Muscle of back (tissue), 11 donors: ENCODE data around the gene FIGNL2. TPM values are rescaled to one million over a fixed set of nuclear protein-coding genes. Genes with fewer than 3 reads are reported as not detected.

Source experiments
- DNase-seq, 3 donors: peaks; one replicate each; pipeline versions ENCODE4 v3.0.0 to v3.0.0-alpha.2; 2013
- polyA plus RNA-seq, 10 donors: library from polyadenylated mRNA; unstranded; fragments of 120-200 nt; gene quantifications; one replicate each; pipeline ENCODE4 v1.2.1, GENCODE V29; 2013; ENCODE audit not compliant: insufficient read length in 10 of 10

FIGNL2 gene
- polyA plus RNA-seq, 10 donors = 0.41 to 1.4 (median 0.86) TPM

DNA sequence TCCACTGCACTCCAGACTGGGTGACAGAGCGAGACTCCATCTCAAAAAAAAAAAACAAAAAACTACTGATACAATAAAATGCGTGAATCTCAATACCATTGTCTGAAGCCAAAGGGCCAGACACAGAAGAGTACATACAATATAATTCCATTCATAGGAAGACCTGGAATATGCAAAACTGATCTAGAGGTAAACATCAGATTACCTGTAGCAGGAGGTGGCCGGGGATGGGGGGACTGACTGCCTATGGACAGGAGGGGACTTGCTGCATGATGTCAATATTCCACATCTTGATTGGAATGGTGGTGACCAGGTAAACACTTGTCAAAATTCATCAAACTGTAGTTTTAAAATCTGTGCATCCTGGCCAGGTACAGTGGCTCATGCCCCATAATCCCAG, 12.5 kb upstream of the FIGNL2 start:
- DNase-seq = no peak

DNA sequence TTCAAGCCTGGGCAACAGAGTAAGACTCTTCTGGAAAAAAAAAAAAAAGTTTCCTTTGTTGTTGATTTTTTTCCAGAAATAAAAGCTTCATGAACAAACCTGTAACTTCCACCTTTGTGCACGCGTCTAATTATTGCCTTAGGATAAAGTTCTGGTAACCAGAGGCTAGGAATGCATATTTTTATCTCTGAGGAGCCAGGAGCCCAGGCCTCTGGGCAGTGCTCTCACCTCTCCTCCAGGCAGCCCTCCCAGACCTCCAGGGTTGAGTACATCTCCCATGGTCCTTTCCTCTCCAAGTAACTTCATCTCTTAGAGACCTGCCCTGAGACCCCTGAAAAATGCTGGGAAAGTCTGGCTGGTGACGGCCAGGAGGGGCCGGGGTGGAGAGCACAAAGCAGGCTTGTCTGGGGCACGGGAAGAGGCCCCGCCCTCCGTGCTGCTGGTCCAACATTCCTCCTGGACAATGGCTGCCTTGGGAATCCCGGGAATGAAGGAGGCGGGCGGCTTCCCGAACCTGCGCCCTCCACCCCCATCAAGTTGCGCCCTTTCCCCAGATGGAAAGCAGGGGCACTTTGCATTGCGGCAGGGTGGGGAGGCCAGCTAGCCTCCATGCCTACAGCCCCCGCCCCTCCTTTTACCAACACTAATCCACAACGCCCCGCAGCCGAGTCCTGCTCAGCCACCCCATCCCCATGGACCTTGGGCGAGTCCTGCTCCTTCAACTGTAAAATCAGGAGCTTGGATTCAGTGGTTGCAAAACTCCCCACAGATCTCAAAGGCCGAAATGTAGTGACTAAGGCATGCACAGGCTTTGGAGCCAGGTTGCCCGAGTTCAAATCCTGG, 7.3 kb upstream of the FIGNL2 start:
- DNase-seq = peak in 1 of 3 donors; percentile 78

DNA sequence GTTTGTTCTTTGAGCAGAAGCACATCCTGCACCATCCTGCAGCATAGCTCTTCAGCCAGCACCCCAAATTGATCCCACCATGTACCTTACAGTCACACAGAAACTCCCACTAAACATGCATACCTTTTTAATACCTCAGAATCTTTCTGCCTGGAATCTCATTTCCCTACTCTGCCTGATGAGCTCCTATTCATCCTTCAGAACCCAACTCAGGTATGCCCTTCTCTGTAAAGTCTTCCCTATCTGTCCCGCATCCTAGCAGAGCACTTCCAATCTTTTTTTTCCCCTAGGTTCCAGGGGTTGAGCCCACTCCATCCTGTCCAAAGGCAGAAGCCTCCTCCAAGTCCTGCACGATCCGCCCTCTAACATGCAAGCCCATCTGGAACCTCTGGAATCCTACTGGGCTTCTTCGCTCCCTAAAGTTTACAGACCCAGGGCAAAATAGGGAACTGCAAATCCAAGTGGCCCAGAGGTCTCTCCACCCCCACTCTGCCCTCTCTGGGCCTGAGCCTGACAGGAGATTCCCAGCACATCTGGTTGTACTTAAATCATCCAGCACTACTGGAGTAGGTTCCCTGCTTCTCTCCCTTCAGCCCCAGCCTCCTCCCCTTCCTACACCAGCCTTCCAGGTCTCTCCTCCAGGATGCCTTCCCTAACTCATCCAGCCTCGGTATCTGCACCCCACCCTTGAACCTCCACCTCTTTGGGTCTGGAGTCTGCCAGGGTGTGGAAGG, 4.1 kb upstream of the FIGNL2 start:
- DNase-seq = no peak

DNA sequence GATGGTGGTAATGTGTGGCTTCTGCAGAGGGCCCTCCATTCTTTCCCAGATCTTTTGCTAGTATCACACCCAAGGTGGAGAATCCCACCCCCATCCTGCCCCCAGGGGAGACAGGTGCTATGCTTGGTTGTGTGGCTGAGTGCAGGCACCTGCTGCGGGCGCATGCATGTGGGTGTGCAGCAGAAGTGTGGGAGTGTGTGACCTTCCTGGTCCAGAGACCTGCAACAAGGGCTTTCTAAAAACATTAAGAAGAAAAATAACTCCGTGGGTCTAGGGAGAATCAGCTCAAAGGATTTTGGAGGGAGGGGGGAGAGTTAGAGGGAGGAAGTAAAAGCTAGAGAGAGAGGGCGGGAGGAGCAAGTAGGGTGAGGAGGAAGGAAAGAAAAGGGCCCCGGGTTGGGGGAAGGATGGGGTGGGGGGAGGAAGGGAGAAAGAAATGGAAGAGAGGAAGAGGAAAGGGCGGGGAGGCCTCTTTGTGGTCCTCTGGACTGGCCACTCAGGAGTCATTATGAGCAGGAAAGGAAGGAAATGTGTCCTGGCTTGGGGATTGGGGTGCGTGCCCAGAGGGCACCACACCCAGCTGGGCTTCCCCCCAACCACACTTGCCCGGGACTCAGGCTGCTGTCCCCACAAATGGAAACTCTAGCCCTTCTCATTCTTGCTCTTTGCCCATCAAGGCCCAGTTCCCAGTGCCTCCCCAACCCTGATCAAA, 3.1 kb upstream of the FIGNL2 start:
- DNase-seq = no peak

DNA sequence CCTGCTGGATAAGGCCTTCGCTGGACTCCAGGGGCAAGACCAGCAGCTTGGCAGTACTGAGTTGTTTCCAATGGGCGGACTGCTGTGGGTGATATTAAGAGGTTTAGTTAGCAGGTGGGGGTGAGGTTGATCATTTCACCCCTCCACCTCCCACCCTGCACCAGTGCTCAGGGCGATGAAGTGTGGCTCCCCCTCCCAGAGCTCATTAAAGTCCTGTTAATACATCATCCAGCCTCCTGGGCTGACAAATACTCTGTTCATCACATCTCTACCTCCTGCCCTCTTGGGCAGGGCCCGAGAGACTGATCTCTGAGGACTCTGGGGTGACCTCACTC, 2.4 kb upstream of the FIGNL2 start:
- DNase-seq = no peak

DNA sequence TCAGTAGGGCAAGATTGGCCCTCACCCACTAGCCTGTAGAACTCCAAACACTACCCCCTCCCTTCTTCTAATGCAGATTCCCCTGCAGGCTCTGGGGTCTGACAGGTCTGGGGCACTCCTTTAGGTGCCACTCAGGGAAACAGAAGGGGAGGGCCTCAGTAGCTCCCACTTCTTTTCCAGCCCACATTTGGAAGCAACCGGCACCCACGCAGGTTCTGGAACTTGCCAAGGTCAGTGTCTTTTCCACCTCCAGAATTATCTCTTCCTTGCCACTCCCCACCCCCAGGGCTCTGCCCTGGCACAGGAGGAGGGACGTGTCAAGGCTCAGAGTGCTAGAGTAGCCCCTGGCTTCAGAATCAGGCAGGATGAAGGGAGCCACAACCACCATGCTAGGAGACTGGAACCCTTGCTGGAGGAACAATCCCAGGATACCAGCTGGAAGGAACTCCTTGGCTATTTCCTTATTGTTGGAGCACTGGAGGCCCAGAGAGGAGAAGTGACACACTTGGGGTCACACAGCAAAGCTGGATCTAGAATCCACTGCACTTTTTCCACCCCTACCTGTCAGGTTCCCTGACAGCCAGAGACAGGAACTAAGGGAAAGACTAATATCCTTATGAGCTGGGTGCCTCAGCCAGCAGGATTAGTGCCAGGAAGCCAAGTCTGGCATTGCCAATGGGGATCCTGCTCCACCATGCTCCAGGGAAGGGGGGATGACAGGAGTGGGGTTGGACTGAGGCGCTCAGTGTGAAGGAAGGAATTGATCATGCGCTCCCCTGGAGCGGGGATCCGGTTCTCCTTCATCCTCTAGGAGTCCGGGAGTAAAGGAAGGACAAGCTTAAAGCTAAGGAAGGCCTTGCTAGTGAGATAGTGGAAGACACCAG, 1.8 kb upstream of the FIGNL2 start:
- no peak for DNase-seq

DNA sequence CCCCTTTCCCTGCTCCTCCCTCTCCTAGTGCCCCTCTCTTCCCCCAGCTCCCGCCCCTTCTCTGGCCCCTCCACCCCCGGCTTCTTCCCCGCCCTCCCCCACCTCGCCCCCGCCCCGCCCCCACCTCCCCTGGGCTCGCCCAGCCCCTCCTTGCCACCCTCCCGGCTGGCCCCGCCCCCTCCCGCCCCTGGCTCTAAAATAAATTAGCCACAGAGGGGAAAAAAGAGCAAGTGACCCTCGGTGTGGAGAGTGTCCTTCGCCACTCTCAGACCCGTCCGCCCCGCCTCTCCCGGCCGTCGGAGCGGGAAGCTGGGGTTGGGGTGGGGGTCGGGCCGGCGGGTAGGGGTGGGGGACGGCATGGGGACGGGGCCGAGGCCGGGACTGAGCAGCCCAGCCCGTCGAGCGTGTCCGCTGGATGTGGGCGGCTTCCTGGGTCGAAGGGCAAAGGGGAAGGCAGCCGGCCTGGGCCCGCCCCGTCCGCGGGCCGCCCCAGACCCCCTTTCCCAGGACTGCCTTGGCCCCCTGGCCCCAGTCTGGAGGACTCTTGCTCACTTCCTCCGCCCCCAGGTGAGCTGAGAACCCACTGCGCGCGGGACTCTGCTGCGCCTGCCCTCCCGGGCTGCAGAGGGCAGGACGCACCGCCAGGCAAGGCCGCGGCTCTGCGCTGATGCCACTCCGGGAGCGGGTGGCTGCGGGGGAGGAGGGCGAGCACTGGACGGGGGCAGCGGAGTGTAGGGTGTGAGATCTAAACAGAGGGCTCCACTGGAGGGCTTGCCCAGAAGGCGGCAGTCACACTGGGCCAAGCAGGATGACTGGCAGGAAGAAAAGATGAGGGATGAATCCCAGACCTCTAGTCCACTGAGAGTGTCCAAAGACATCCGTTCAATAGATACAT, 570 bp upstream of the FIGNL2 start:
- no peak for DNase-seq

DNA sequence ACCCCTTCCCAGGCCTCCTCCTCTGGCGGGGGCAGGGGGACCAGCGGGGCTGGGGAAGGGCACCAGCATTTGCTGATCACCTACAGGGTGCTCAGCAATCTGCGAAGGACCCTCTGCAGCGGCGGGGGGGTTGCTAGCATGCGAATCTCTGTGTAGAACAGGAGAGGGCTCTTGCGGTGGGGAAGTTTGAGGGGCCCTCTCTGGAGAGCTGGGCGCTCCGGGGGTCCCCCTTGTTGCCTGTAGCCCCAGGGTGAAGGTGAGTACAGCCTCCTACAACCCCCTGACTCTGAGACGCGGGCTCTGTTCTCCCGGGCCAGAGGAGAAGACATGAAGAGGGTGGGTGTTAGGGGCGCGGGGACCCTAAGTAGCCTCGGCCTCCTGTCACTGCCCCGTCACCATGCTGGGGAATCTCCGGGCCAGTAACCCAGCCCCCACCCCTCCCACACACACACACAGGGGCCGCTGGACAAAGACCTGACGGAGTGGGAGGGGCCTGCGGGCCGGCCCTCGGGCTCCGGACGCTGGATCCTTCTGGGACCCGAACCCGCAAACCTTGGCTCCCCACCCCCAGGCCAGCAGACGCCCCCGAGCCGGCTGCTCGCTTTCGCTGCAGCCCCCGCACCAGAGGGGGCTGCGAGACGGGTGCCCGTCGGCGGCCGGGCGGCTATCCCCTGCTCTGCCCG, 734 bp downstream of the FIGNL2 start:
- peak in 1 of 3 donors; percentile 65 for DNase-seq

DNA sequence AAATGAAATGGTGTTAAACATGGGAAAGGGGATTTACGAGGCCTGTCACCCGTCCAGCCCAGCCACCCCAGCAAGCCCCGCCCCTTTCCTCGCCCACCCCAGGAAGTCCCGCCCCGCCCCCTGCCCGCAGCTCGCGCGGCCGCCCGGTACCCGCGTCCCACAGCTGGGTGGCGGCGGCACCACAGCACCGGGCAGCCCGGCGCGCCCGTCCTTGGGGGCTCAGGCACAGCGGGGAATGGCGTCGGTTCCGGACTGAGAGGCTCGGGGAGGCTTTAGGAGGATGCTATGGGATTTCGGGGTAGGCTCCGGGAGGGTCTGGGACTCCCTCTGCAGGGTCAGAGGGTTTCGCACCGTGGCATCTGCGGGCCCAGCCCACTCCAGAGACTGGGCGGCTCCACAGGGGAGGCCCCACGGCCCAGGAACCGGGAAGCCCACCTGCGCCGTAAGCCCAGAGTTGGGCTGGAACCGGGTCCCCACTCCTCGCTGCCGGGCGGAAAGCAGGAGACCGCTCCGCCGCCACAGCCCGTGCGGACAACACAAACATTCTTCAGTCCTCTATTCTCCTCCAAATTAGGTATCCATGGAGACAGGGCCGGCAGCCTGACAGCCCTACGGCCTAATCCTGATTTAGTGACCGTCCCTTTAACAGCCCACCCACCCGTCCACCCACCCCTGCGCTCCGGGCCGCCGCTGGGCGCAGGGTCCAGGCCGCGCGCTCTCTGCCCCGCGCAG, 1.4 kb downstream of the FIGNL2 start:
- DNase-seq = peak in 1 of 3 donors; percentile 76

DNA sequence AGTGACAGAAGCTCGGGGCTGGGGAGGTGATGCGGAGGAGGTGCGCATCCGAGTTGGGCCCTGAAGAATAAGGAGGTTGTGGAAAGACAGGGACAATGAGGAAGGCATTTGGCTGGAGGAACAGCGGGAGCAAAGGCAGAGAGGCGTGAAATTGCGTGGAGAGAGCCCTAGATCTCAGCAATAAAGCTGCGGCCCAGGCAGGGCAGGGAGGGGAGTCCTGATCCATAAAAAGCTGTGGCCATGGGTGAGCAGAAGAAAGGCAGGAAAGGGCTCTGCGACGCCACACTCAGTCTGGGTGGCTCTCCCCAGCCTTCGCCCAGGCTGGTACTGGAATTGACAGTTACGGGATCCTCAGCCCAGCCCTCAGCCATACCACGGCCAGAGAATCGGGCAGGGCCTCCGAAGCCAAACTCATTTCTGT, 2.2 kb downstream of the FIGNL2 start:
- no peak for DNase-seq

DNA sequence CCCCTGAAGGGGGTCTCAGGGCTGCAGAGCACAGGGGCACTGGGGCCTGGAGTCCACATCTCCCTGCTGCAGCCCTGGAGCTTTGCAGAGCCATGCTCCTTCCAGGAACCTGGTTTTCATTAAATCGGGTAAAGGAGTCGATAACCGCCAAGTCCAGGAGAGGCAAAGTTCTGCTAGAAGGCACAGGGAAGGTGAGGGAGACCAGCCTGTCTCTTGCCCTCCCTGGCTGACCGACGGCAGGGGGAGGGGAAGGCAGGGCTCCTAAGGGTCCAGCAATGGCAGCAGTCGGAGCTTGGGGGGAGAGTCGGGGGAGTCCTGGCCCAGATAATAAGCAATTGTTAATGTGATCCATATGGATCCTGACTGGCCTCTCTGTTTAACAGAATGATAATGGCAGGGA, 3.0 kb downstream of the FIGNL2 start:
- DNase-seq = no peak

DNA sequence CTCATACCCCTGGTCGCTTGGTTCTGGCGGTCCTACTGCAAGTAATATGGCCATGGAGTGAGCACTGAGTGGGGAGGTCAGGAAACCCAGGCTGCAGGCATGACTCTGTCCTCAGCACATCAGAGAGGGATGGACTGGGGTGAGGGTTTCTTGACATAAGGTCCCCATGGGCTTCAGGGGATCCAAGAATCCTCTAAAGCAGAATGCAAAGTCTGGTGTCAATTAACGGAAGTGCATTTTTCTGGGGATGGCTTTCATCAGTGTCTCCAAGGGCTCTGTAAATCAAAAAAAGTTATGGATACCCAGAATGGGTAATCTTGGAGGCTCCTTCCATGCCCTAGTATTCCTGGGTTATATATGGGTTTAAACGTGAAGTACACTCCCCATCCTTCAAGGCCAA, 3.7 kb downstream of the FIGNL2 start:
- DNase-seq = no peak

DNA sequence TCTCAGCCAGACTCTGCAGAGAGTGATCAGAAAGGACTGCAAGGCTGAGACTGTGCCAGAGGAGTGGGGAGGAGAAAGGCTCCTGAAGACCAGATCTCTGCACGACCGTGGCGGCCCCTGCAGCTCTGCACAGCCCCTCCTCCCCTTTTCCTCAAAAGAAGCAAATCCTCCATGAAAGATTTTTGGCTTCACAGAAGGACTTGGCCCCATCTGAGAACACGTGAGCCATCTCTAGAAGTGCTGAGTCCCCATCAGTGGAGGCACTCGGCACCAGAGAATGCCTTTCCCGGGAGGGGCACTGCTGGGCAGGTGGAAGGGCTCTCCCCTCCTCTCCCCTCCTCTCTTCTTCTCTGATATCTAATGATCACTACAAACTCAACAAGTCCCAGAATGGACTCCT, 6.8 kb downstream of the FIGNL2 start:
- no peak for DNase-seq

DNA sequence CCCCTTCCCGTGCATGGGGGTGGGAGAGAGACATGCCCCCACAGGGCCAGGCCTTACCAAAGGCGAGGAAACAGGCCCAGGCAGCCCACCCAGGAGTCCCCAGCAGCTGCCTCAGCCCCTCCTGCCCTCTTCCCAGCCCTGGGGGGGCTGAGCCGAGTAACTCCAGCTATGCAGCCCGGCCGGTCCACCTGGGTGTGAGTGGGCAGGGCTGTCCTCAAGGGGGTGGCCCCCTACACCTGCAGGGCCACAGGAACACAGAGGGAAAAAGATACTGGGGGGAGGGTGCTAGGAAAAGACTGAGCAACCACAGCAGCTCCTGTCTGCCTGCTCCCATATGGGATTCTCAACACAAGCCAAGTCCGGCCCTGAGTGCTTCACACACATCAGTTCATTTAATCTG, 7.6 kb downstream of the FIGNL2 start:
- DNase-seq = no peak

DNA sequence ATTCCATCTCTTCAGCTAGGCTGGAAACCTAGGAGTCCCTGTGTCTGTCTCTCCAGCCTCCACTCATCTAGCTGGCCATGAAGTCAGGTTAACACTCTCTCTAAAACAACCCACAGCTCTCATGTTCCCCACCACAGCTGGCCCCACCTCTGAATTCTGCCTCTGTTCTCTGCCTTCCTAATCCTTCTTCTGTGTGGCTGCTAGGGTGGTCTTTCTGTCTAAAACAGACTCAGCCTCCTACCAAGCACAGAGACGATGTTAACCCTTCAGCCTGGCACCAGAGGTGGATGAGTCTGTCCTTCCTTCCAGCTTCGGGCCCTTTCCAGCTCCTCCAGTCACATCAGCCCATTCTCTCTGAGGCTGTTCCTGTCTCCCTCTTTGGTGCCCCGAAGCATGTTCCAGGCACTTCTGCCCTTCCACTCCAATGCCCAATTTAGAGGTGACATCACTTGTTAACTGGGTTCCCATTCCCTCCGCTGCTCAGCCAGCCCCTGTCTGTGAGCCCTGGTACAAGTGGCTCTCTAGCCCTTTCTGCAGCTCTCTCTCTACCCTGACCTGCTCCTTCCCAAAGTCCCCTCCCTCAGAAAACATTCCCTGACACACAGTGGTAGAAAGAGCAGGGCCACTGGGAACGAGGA, 9.1 kb downstream of the FIGNL2 start:
- no peak for DNase-seq

DNA sequence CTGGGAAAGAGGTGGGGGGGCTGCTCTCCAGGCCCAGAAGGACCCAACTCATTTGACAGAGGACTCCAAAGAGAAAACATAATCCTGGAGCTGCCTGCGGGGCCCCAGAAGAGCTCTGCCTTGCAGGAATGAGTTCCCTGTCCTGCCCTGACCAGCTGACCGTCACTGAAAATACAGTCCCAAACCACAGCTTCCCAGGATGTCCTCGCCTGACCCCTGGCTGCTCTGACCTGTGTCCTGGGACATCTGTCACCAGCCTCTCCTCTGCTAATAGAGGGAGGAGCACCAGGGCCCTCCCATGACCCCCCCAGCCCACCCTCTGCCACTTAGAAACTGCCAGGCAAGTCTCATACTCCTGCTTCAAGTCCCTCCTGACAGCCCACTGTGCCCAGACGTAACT, 9.8 kb downstream of the FIGNL2 start:
- DNase-seq = no peak

DNA sequence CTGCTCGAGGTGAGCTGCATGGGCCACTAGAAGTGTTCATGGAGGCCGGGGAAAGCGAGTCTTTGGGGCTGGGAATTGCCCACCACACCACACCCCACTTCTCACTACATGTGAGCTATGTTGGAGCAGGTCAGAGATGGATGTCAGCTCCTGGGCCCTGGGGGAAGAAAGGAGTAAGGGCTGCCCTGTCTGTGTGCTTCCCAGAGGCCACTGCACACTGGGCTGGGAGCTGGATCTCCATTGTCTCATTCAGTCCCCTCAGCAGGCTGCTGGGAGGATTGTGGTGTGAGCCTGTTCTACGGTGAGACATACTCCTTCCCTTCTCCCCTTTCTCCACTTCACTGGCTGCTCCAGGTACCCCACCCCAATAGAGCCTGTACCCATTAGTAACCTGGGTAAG, 10.5 kb downstream of the FIGNL2 start:
- DNase-seq = no peak

DNA sequence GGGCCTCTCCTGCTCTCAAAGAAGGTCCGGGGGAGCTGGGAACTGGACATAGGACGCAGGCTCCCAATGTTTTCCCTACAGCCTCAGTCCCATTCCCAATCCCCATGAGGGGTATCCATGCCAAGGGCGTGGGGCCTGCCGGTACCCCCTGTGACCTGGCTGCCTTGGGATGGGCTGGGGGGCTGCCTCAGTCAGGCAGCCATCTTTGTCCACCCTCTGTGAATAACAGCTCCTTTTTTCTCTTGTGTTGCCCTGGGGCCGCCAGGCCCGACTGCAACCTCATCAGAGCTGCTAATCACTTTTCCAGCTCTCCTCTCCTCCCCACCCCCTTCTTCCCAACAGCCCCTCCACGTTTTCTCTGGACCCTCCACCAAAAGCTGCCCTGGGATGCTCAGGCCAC, 11.2 kb downstream of the FIGNL2 start:
- DNase-seq = no peak

DNA sequence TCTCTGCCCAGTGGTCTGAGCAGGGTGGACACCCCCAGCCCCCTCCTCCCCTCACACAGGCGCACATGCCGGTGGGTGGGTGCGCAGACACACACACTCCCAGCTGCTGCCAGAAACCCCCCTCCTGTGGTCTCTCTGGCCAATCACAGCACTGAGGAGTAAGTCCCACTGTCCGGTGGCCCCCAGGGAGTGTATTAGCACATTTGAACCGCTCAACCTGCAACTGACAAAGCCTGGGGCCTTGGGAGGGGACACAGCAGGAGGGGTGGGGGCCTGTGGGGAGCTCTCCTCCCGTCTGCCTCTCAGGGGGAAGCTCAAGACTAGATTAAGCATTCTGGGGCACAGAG, 11.7 kb downstream of the FIGNL2 start:
- no peak for DNase-seq
